Left lobe of liver (tissue), 2 donors: ENCODE results near the gene PITPNC1. TPM values are rescaled to one million over a fixed set of nuclear protein-coding genes. Genes with fewer than 3 reads are reported as not detected.
"Not testable (repeated sequence)": the region's sequence is repeated elsewhere in the genome, so short reads cannot be mapped to it uniquely, and the experiment has no call there.

Source experiments
- ATAC-seq: fragments of 200-7000 bp; cut with Tn5 transposase; one replicate; pipeline ENCODE4 v1.9.1; 2020; ENCODE audit warnings: mild to moderate bottlenecking, moderate library complexity
- DNase-seq: peaks from one replicate; pipeline ENCODE4 v3.0.0-alpha.2; 2020; ENCODE audit warnings: low spot score
- total RNA-seq: library from RNA; stranded (reverse); gene quantifications from one replicate; pipeline ENCODE4 v1.2.1, GENCODE V29; 2021
- donor health status: DM: no; HTN: no; CAD: no; lungs with moderate emphysema.
- donor health status: DM: no; HTN: yes; CAD: no.

Gene PITPNC1
- total RNA-seq, 1 donor from 2014 or later, result 13.1 TPM

GRCh38 chr17:67366193-67367157 lies 10.6 kb upstream of the PITPNC1 start, which contains the start of gene PSMD12:
Gene PSMD12, minus strand, starts transcription at chr17:67366577. Its CDS starts 58 bp downstream, at chr17:67366519.
- ATAC-seq (peak; percentile 93), DNase-seq (peak; percentile 95)

DNA sequence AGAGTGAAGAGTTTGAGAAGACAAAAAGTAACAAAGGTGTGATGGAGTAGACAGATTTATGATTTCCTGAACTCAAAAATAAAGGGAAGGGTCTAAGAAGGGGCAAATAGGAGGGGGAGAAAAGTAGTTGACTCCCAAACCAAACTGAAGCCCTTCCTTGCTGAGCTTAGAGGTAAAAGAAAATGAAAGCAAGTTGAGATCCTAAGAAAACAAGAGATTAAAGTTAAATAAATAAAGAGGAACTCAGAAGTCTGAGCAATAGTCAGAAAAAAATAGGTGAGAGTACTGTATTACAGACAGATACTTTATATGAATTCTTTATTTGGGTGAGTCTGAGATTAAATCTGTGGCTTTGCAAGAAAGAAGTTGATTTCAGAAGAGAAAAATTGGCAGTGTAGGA lies 7.4 kb upstream of the PITPNC1 start:
- DNase-seq (no peak), ATAC-seq (no peak)

- ATAC-seq (no peak), DNase-seq (no peak)
Measured at GRCh38 chr17:67372751-67373150, 4.3 kb upstream of the PITPNC1 start.

DNA sequence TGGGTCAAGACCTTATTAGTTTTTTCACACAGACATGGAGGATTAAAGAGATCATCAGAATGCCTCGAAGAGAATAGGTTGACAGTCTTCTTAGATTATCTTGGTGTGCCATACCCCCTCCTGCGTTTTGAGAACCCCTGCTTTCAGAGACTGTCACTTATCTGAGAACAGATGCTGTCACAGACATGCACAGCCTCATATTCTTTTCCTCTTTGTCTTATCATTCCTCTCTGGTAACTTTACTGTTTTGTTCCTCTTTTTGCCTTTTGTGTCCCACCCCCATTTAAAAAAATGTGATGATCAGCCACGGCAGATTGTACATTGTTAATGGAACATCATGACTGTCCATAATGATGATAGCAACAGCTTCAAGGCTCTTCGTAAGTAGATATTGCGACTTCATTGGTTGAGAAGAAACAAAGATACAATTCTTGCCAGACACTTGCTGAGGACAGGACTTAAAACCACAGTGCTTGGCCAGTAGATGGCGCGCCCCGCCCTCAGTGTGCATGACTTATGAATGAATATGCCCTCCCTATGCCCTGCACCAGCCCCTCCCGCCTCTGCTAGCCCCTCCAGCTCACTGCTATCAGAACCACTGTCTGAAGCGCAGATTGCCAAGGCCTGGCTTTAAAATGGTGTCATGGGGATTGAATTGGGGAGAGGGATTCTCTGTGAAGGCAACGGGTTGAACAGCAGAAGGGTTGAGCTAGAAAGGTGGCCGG lies 2.6 kb upstream of the PITPNC1 start:
- peak; percentile 35 for ATAC-seq
- DNase-seq, result peak; percentile 82

GRCh38 chr17:67375054-67375427 lies 2.0 kb upstream of the PITPNC1 start:
- ATAC-seq (no peak), DNase-seq (no peak)

DNA sequence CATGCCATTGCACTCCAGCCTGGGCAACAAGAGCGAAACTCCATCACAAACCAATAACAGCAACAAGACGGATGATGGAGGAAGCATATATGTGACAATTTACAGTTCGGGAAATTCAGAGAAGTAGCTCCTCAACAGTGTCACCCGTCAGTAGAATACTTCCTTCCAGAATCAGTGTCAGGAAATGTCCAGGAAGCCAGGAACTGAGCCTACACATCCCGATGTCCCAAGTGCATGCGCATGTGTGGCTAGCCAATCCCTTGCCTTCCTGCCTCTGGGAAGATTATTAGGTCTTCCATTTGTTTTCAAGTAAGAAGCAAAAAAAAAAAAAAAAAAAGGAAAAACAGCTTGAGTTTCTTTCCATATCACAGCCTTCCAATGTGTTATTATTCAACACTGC lies 1.4 kb upstream of the PITPNC1 start:
- ATAC-seq, result no peak
- no peak for DNase-seq

DNA sequence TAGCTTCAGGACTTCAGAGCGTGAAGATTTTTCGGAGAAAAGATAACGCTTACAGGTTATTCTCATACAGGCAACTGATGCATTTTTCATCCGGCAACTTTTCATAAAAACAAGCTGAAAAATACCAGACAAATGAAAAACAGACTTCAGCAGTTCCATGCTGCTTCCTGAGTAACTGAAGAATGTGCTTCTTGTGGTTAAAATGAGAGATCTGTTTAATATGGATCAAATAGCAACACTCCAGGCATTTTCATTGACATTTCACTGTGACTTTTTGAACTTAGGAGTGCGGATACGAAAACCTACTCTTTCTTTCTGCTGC lies 705 bp upstream of the PITPNC1 start:
- DNase-seq (no peak), ATAC-seq (no peak)

- peak; percentile 71 for DNase-seq
- ATAC-seq, result peak; percentile 35
Measured at GRCh38 chr17:67377488-67378453, 690 bp downstream of the PITPNC1 start.

- ATAC-seq, result peak; percentile 69
- DNase-seq, result peak; percentile 87
Measured at GRCh38 chr17:67378454-67379250, 1.6 kb downstream of the PITPNC1 start.

- no peak for ATAC-seq
- DNase-seq, result no peak
Measured at GRCh38 chr17:67379251-67379630, 2.2 kb downstream of the PITPNC1 start.

- DNase-seq (no peak), ATAC-seq (peak; percentile 9)
Measured at GRCh38 chr17:67381929-67382257, 4.8 kb downstream of the PITPNC1 start.

DNA sequence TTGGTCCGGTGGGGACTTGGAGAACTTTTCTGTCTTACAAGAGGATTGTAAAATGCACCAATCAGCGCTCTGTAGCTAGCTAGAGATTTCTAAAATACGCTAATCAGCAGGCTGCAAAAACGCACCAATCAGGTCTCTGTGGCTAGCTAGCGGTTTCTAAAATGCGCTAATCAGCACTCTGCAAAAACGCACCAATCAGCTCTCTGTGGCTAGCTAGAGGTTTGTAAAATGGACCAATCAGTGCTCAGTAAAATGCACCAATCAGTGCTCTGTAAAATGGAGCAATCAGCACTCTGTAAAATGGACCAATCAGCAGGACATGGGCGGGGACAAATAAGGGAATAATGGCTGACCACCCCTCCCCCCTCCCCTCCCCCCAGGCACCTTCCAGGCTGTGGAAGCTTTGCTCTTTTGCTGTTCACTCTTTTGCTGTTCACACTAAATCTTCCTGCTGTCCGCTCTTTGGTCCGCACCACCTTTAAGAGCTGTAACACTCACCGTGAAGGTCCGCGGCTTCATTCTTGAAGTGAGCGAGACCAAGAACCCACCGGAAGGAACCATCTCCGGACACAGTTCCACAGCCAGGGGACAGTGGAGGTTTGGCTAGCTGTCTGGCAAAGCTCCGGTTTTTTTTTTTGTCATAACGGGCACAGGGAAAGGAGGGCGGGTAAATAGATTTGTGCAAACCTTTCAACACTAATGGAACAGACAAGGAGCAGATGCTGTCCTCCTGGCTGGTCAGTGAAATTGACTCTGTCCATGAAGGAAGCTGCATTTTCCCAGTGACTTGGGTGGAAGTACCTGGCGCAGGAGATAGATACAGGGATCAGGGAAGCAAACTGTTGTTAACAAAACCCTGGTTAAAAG lies 8.3 kb downstream of the PITPNC1 start:
- ATAC-seq, result peak; percentile 63

GRCh38 chr17:67386965-67387551 lies 10.0 kb downstream of the PITPNC1 start:
- DNase-seq, result no peak
- ATAC-seq, result peak; percentile 29

More for the DNA sequence above, 8.3 kb downstream of the PITPNC1 start:
- peak; percentile 58 for DNase-seq

- not testable (repeated sequence) for ATAC-seq, DNase-seq
Measured at GRCh38 chr17:67388536-67388935, 11.5 kb downstream of the PITPNC1 start.

GRCh38 chr17:67388986-67389385 lies 11.9 kb downstream of the PITPNC1 start:
- ATAC-seq (no peak), DNase-seq (no peak)

DNA sequence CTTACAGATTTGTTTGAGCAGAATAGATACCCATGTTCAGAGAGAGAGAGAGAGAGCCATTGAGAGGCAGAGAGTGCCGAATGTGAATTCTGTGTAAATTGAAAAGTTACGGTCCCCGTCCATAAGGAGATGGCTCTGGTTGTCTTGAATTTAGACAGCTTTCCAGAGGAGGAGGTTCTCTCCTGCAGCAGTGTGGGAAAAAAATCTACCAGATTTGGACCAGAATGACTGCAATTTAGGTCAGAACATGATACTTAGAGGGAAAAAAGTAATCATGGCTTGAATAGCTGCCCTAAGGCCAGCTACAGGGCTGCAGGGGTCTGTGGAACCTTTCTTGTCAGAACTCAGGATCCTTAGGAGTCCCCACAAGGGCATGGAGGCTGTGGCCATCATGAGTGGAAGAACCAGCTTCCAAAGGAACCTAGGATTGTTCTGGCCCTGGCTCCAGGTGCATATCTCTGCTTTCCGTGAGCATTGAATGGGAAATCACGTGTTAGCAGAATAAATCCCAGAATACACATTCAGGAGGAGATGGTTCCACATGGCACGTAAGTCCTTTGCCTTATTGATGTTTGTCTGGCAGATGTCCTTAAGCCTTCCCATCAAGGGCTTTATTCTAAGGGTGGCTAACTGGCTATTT lies 13.0 kb downstream of the PITPNC1 start:
- ATAC-seq, result peak; percentile 55
- DNase-seq, result no peak

DNA sequence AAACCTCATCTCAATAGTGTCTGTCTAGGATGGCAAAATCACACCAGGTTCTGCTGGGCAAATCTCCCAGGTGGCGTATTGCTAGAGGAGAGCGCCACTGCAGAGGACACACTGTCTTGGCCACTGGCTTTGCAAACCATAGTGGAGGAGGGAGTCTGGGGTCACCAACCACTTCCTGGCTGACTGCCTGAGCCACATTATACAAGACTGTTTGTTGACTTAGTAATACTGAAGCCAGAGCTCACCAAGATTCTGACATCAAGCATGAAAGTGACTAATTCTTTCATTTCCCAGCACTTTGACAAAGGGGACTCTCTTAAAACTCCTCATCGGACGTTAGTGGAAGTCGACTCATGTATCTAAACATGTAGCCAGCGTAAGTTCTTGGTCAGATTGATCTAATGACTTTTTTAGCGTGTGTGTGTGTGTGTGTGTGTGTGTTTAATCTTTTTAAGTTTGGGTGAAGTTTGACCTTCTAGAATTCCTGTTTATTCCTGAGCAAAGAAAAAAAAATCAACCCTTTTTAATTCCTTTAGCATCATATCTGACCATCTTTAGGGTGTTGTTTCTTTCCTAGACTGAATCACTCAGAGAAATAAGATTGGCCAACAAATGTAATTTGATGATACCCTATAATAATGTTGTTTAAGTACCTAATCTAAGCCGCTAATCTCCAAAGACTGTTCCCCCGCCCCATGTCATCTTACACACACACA lies 13.7 kb downstream of the PITPNC1 start:
- ATAC-seq (peak; percentile 87), DNase-seq (peak; percentile 91)

- DNase-seq (peak; percentile 21), ATAC-seq (no peak)
Measured at GRCh38 chr17:67392111-67392510, 15.0 kb downstream of the PITPNC1 start.
